HepG2 (cell line): ENCODE results near the gene SPRN. TPM values are rescaled to one million over a fixed set of nuclear protein-coding genes. Genes with fewer than 3 reads are reported as not detected.

Experiments used
- ATAC-seq: fragments of 200-7000 bp; cut with Tn5 transposase; 3 replicates; pipeline ENCODE4 v1.9.1; 2020; ENCODE audit warnings: mild to moderate bottlenecking, moderate library complexity
- BruUV-seq: library from RNA; stranded (reverse); fragments of 400-500 nt; replicated peaks from 2 replicates; lab custom pipeline; 2021; lab: Mats Ljungman, UMichigan
- CTCF ChIA-PET: fragments of 300-600 bp; formaldehyde crosslinking; extraction: SDS; loops from one replicate; lab custom pipeline; 2021; ENCODE audit warnings: low total read pairs, inconsistent platforms, low intra/inter-chr PET ratio; lab: Yijun Ruan, JAX
- POLR2A ChIA-PET: fragments of 350-600 bp; sonication (Branson Sonifier 250); formaldehyde crosslinking; loops from one replicate; lab custom pipeline; 2020; ENCODE audit warnings: antibody characterized with exemption, inconsistent platforms; lab: Yijun Ruan, JAX
- DNase-seq: peaks from one replicate; pipeline ENCODE4 v3.0.0-alpha.2; 2015; ENCODE audit warnings: low spot score
- FAIRE-seq: peaks from 3 replicates; lab custom pipeline; 2011; peaks lifted over from hg19 to GRCh38; lab: Jason Lieb, UNC
- H2AFZ ChIP-seq: one replicate; pipeline ENCODE4 v1.6.1; 2011; ENCODE audit warnings: low read length, inconsistent platforms
- H3K27ac ChIP-seq: fragments of 300-600 bp; 3 replicates; pipeline ENCODE4 v1.8.0; 2011; ENCODE audit warnings: mixed run types, mild to moderate bottlenecking, mixed read lengths, low read length, inconsistent platforms; ENCODE audit not compliant: insufficient read depth; ENCODE audit errors: extremely low read length
- H3K27me3 ChIP-seq, 2 experiments: fragments of 200-600 bp in 1 of 2; 2 replicates in 1 of 2; 3 replicates in 1 of 2; pipeline versions ENCODE4 v1.6.0 to v1.8.0; 2011; ENCODE audit warnings: low read length in 2 of 2, mild to moderate bottlenecking in 2 of 2, moderate library complexity in 2 of 2, inconsistent platforms in 1 of 2; ENCODE audit not compliant: insufficient read depth in 2 of 2, control insufficient read depth in 1 of 2
- H3K36me3 ChIP-seq, 2 experiments: fragments of 200-600 bp in 1 of 2; replicated peaks in 1 of 2; 2 replicates in 1 of 2; 3 replicates in 1 of 2; pipeline versions ENCODE4 v1.5.1 to v1.8.0; 2011; ENCODE audit warnings: low read length in 2 of 2, inconsistent platforms in 1 of 2; ENCODE audit not compliant: insufficient read depth in 2 of 2, control insufficient read depth in 1 of 2
- H3K4me1 ChIP-seq: 2 replicates; pipeline ENCODE4 v1.5.1; 2012; ENCODE audit warnings: low read length, inconsistent platforms; ENCODE audit not compliant: insufficient read depth
- H3K4me2 ChIP-seq: 2 replicates; pipeline ENCODE4 v1.6.0; 2011; ENCODE audit warnings: low read depth, low read length, inconsistent platforms
- H3K4me3 ChIP-seq, 3 experiments: fragments of 200-600 bp in 1 of 3; sonication (generic), shearing (Covaris generic) in 1 of 3; replicated peaks in 1 of 3; 2 replicates each; pipeline ENCODE4 v1.5.1; 2011 to 2016; ENCODE audit warnings: low read length in 3 of 3, inconsistent platforms in 2 of 3, low read depth in 2 of 3, mild to moderate bottlenecking in 2 of 3, control low read depth in 1 of 3, mixed read lengths in 1 of 3; ENCODE audit not compliant: insufficient read depth in 1 of 3
- H3K79me2 ChIP-seq: one replicate; pipeline ENCODE4 v1.6.1; 2011; ENCODE audit warnings: low read length, inconsistent platforms; ENCODE audit not compliant: insufficient read depth
- H3K9ac ChIP-seq: 2 replicates; pipeline ENCODE4 v1.6.0; 2011; ENCODE audit warnings: mild to moderate bottlenecking, low read depth, low read length, inconsistent platforms; ENCODE audit not compliant: insufficient read depth
- H3K9me3 ChIP-seq: 2 replicates; pipeline ENCODE4 v1.5.1; 2012; ENCODE audit warnings: mild to moderate bottlenecking, low read length
- H4K20me1 ChIP-seq: 2 replicates; pipeline ENCODE4 v1.6.0; 2011; ENCODE audit warnings: inconsistent platforms, mild to moderate bottlenecking, low read length, moderate library complexity; ENCODE audit not compliant: insufficient read depth
- DNMT1 ChIP-seq: sonication (generic); formaldehyde crosslinking; IDR thresholded peaks from 2 replicates; pipeline ENCODE4 v1.5.1; 2020; ENCODE audit warnings: mild to moderate bottlenecking, missing genetic modification reagents
- GMEB1 ChIP-seq: sonication (generic); formaldehyde crosslinking; IDR thresholded peaks from 2 replicates; pipeline ENCODE4 v1.5.1; 2020; ENCODE audit warnings: missing genetic modification reagents, mild to moderate bottlenecking, borderline replicate concordance
- MTERF4 ChIP-seq: sonication (generic); formaldehyde crosslinking; IDR thresholded peaks from 2 replicates; pipeline ENCODE4 v1.8.0; 2023; ENCODE audit warnings: mild to moderate bottlenecking, missing genetic modification reagents
- NBN ChIP-seq: fragments of 450-650 bp; conservative IDR thresholded peaks from 2 replicates; pipeline ENCODE4 v1.6.1; 2017
- NCOA5 ChIP-seq: sonication (generic); formaldehyde crosslinking; IDR thresholded peaks from 2 replicates; pipeline ENCODE4 v1.4.0; 2020; ENCODE audit warnings: missing genetic modification reagents
- NR1H2 ChIP-seq: sonication (generic); formaldehyde crosslinking; IDR thresholded peaks from 2 replicates; pipeline ENCODE4 v1.8.1; 2022; ENCODE audit warnings: low read depth, missing genetic modification reagents, borderline replicate concordance
- PAX8 ChIP-seq: sonication (generic); formaldehyde crosslinking; IDR thresholded peaks from 2 replicates; pipeline ENCODE4 v1.8.0; 2022; ENCODE audit warnings: mild to moderate bottlenecking, missing genetic modification reagents, borderline replicate concordance
- SMAD9 ChIP-seq: sonication (generic); formaldehyde crosslinking; IDR thresholded peaks from 2 replicates; pipeline ENCODE4 v1.5.1; 2020; ENCODE audit warnings: mild to moderate bottlenecking, missing genetic modification reagents
- STAT6 ChIP-seq: sonication (generic); formaldehyde crosslinking; IDR thresholded peaks from 2 replicates; pipeline ENCODE4 v1.4.0; 2020; ENCODE audit warnings: missing genetic modification reagents, mild to moderate bottlenecking, borderline replicate concordance
- THAP9 ChIP-seq: sonication (generic); formaldehyde crosslinking; IDR thresholded peaks from 2 replicates; pipeline ENCODE4; 2020; ENCODE audit warnings: missing genetic modification reagents, mild to moderate bottlenecking, borderline replicate concordance
- ZNF121 ChIP-seq: sonication (generic); formaldehyde crosslinking; IDR thresholded peaks from 2 replicates; pipeline ENCODE4 v1.5.0; 2020; ENCODE audit warnings: mild to moderate bottlenecking, missing genetic modification reagents
- ZNF251 ChIP-seq: sonication (generic); formaldehyde crosslinking; IDR thresholded peaks from 2 replicates; pipeline ENCODE4 v1.9.0; 2021; ENCODE audit warnings: mild to moderate bottlenecking, missing genetic modification reagents
- ZNF274 ChIP-seq: sonication (generic); formaldehyde crosslinking; IDR thresholded peaks from 2 replicates; pipeline ENCODE4 v1.5.1; 2020; ENCODE audit warnings: mild to moderate bottlenecking, missing genetic modification reagents
- ZNF432 ChIP-seq: sonication (generic); formaldehyde crosslinking; IDR thresholded peaks from 2 replicates; pipeline ENCODE4 v1.5.0; 2020; ENCODE audit warnings: missing genetic modification reagents, mild to moderate bottlenecking, borderline replicate concordance
- ZNF703 ChIP-seq: sonication (generic); formaldehyde crosslinking; IDR thresholded peaks from 2 replicates; pipeline ENCODE4 v1.5.1; 2020; ENCODE audit warnings: missing genetic modification reagents, mild to moderate bottlenecking, moderate library complexity, borderline replicate concordance
- ZNF841 ChIP-seq: sonication (generic); formaldehyde crosslinking; IDR thresholded peaks from 2 replicates; pipeline ENCODE4 v1.8.1; 2023; ENCODE audit warnings: missing genetic modification reagents, borderline replicate concordance
- WGBS: methylation state at CpG from one replicate; pipeline ENCODE4 v1.1.6; 2017; ENCODE audit warnings: low lambda C conversion rate; 5-methylcytosine and 5-hydroxymethylcytosine counted together
- in situ Hi-C: cut with HindIII; loops from 2 replicates; pipeline ENCODE4 v1.10.0; 2017; ENCODE audit warnings: low pct_unique_long_range_greater_than_20kb; ENCODE audit not compliant: extremely low pct_ligation_motif_present
- intact Hi-C: fragments of 100-400 bp; cut with micrococcal nuclease; formaldehyde crosslinking; loops from one replicate; pipeline ENCODE4 v1.10.0; 2022; ENCODE audit not compliant: unreplicated experiment
- polyA plus RNA-seq, 8 experiments: library from polyadenylated mRNA; depleted of rRNA in 3 of 8; stranded (reverse) in 7 of 8; unstranded in 1 of 8; fragments of >200 nt; fragmentation: Illumina TruSeq in 4 of 8; extraction: Trizol in 4 of 8; gene quantifications; 2 replicates each; pipeline versions ENCODE4 v1.2.1 to v1.2.3, GENCODE V29; 2011 to 2016; ENCODE audit warnings: low read depth in 4 of 8, missing spikeins in 1 of 8, mixed read lengths in 1 of 8; ENCODE audit not compliant: insufficient read depth in 1 of 8
- total RNA-seq, 5 experiments: library from RNA; depleted of rRNA; stranded (reverse); fragments of >200 nt; fragmentation: Illumina TruSeq; extraction: Trizol; gene quantifications; 2 replicates each; pipeline ENCODE4 v1.2.3, GENCODE V29; 2016; ENCODE audit warnings: low read depth in 1 of 5

Gene SPRN
- total and polyA plus RNA-seq, 2 of the 13 experiments (the other 11 are each of a cell fraction or from before 2014, with no cell fraction given), result not detected

- no peak for TF ChIP-seq THAP9
- no peak for TF ChIP-seq DNMT1
- TF ChIP-seq ZNF703 (CRISPR knock-in tag), result no peak
- TF ChIP-seq ZNF121 (CRISPR knock-in tag), result peak; percentile 69
- TF ChIP-seq GMEB1, result no peak
Observed at GRCh38 chr10:133383551-133383950, 40.9 kb downstream of the SPRN start (continued).

GRCh38 chr10:133381036-133381435 is 43.4 kb downstream of the SPRN start:
- ChIA-PET POLR2A (interaction anchor here (0.7 to 4.5 kb wide), 2 partner anchors 14 to 21 kb away, joined by 3 to 21 read pairs; partner anchors contain the start of gene MTG1), CTCF (no interaction called here)
- no peak for ATAC-seq
- Histone ChIP-seq H3K27ac (no peak overlapping the region), H4K20me1 (no peaks in the 10 kb centered on the region), H3K9ac (no peak overlapping the region), H3K36me3 (no peaks in the 10 kb centered on the region), H3K4me3 (no peak overlapping the region), H3K4me1 (peaks cover 21% of the 10 kb centered on the region), H3K27me3 (peaks cover 0 to 3% of the 10 kb centered on the region in 2 experiments; a peak in 2 of 5 replicates), H2AFZ (no peak overlapping the region), H3K9me3 (no peaks in the 10 kb centered on the region), H3K79me2 (no peaks in the 10 kb centered on the region), H3K4me2 (no peak overlapping the region)
- intact Hi-C loops, result no loop called here
- WGBS, result 86% methylated on average over 4 of the region's 8 CpGs
- no peak for FAIRE-seq
- DNase-seq, result no peak
- in situ Hi-C loops, result no loop called here
- BruUV-seq, result no TSS peak
- no peak for TF ChIP-seq PAX8 (CRISPR knock-in tag)
- no peak for TF ChIP-seq ZNF841 (CRISPR knock-in tag)
- TF ChIP-seq NCOA5 (CRISPR knock-in tag), result no peak
- no peak for TF ChIP-seq SMAD9
- no peak for TF ChIP-seq ZNF251 (CRISPR knock-in tag)
- TF ChIP-seq STAT6 (CRISPR knock-in tag), result no peak
- no peak for TF ChIP-seq ZNF432 (CRISPR knock-in tag)
- TF ChIP-seq MTERF4 (CRISPR knock-in tag), result no peak
- TF ChIP-seq NR1H2 (CRISPR knock-in tag), result no peak
- no peak for TF ChIP-seq NBN
- TF ChIP-seq ZNF274 (CRISPR knock-in tag), result no peak
